SK-N-SH (cell line): ENCODE data around the gene UBE2S. TPM values are rescaled to one million over a fixed set of nuclear protein-coding genes. Genes with fewer than 3 reads are reported as not detected.
A peak's percentile ranks its signal among the peaks of the same experiment; 100 is the strongest.

Experiments
- CTCF ChIA-PET: fragments of 300-600, 350-600 bp; formaldehyde crosslinking; extraction: SDS; loops from one replicate; lab custom pipeline; 2021; lab: Yijun Ruan, JAX
- POLR2A ChIA-PET: fragments of 350-600 bp; sonication (Branson Sonifier 250); formaldehyde crosslinking; extraction: SDS; loops from one replicate; lab custom pipeline; 2020; ENCODE audit warnings: antibody characterized with exemption, inconsistent platforms; lab: Yijun Ruan, JAX
- DNase-seq: peaks from one replicate; pipeline ENCODE4 v3.0.0; 2012
- H2AFZ ChIP-seq: fragments of 200-600 bp; sonication (generic); 2 replicates; pipeline ENCODE4 v1.8.1; 2016; ENCODE audit warnings: antibody characterized with exemption, mild to moderate bottlenecking, low read depth
- H3F3A ChIP-seq: fragments of 200-600 bp; sonication (generic); replicated peaks from 2 replicates; pipeline ENCODE3; 2016; ENCODE audit warnings: antibody characterized with exemption, mild to moderate bottlenecking; ENCODE audit not compliant: insufficient read depth
- H3K27ac ChIP-seq, 2 experiments: fragments of 200-500 bp in 1 of 2; fragments of 200-600 bp in 1 of 2; sonication (Bioruptor generic) in 1 of 2; sonication (generic), shearing (Covaris generic) in 1 of 2; 2 replicates each; pipeline versions ENCODE4 v1.5.1 to v1.6.1; 2014 to 2016; ENCODE audit warnings: low read depth in 2 of 2, inconsistent platforms in 1 of 2, low read length in 1 of 2, mild to moderate bottlenecking in 1 of 2, mixed read lengths in 1 of 2
- H3K27me3 ChIP-seq: fragments of 200-600 bp; sonication (generic), shearing (Covaris generic); 2 replicates; pipeline ENCODE4 v1.6.1; 2016; ENCODE audit warnings: mixed run types; ENCODE audit not compliant: insufficient read depth
- H3K36me3 ChIP-seq, 2 experiments: fragments of 200-500 bp in 1 of 2; fragments of 200-600 bp in 1 of 2; sonication (Bioruptor generic) in 1 of 2; sonication (generic) in 1 of 2; replicated peaks in 1 of 2; 2 replicates each; pipeline versions ENCODE3 to v1.5.1; 2014 to 2016; ENCODE audit warnings: low read length in 1 of 2, mild to moderate bottlenecking in 1 of 2; ENCODE audit not compliant: insufficient read depth in 2 of 2, control insufficient read depth in 1 of 2
- H3K4me1 ChIP-seq, 2 experiments: fragments of 200-500 bp in 1 of 2; fragments of 200-600 bp in 1 of 2; sonication (Bioruptor generic) in 1 of 2; sonication (generic), shearing (Covaris generic) in 1 of 2; 2 replicates each; pipeline versions ENCODE4 v1.5.1 to v1.6.1; 2014 to 2016; ENCODE audit warnings: low read depth in 1 of 2, low read length in 1 of 2, mixed run types in 1 of 2; ENCODE audit not compliant: insufficient read depth in 2 of 2, control insufficient read depth in 1 of 2
- H3K4me2 ChIP-seq: fragments of 200-600 bp; sonication (generic), shearing (Covaris generic); 2 replicates; pipeline ENCODE4 v1.6.1; 2017; ENCODE audit warnings: mixed run types
- H3K4me3 ChIP-seq, 2 experiments: fragments of 200-500 bp in 1 of 2; fragments of 200-600 bp in 1 of 2; sonication (Bioruptor generic) in 1 of 2; sonication (generic), shearing (Covaris generic) in 1 of 2; 2 replicates each; pipeline versions ENCODE4 v1.5.1 to v1.8.1; 2014 to 2016; ENCODE audit warnings: low read depth in 2 of 2, inconsistent platforms in 1 of 2, low read length in 1 of 2, mild to moderate bottlenecking in 1 of 2, mixed read lengths in 1 of 2, moderate library complexity in 1 of 2
- H3K79me2 ChIP-seq: fragments of 200-600 bp; sonication (generic); 2 replicates; pipeline ENCODE4 v1.8.1; 2017; ENCODE audit warnings: mild to moderate bottlenecking; ENCODE audit not compliant: insufficient read depth
- H3K9ac ChIP-seq: fragments of 200-600 bp; sonication (generic); 2 replicates; pipeline ENCODE4 v1.6.1; 2017; ENCODE audit warnings: mixed run types
- H3K9me2 ChIP-seq: fragments of 200-600 bp; sonication (generic); 2 replicates; pipeline ENCODE4 v1.6.1; 2017; ENCODE audit warnings: mixed run types
- H3K9me3 ChIP-seq: fragments of 200-600 bp; sonication (generic); 2 replicates; pipeline ENCODE4 v1.6.1; 2017; ENCODE audit warnings: mixed run types, mild to moderate bottlenecking, moderate library complexity
- H4K20me1 ChIP-seq: fragments of 200-600 bp; sonication (generic); 2 replicates; pipeline ENCODE4 v1.6.1; 2017; ENCODE audit warnings: mild to moderate bottlenecking, mixed run types; ENCODE audit not compliant: insufficient read depth
- CHD2 ChIP-seq: fragments of 150-350 bp; IDR thresholded peaks from 2 replicates; pipeline ENCODE4 v1.6.1; 2018; ENCODE audit warnings: low read length; ENCODE audit not compliant: partially characterized antibody
- ELF1 ChIP-seq: IDR thresholded peaks from 2 replicates; pipeline ENCODE4 v1.4.0; 2012
- FOSL2 ChIP-seq: IDR thresholded peaks from 2 replicates; pipeline ENCODE4 v1.4.0; 2012; ENCODE audit warnings: low read depth, mild to moderate bottlenecking, moderate library complexity, borderline replicate concordance
- GATA2 ChIP-seq: sonication (generic); formaldehyde crosslinking; IDR thresholded peaks from 2 replicates; pipeline ENCODE4 v1.5.0; 2020; ENCODE audit warnings: mild to moderate bottlenecking, missing genetic modification reagents
- IRF3 ChIP-seq: fragments of 150-350 bp; IDR thresholded peaks from 2 replicates; pipeline ENCODE4 v1.6.1; 2016; ENCODE audit warnings: mild to moderate bottlenecking, low read depth, low read length
- JUND ChIP-seq: IDR thresholded peaks from 2 replicates; pipeline ENCODE4 v1.4.0; 2012
- MAX ChIP-seq: IDR thresholded peaks from 2 replicates; pipeline ENCODE4 v1.4.0; 2012; ENCODE audit warnings: low read depth
- MXI1 ChIP-seq: IDR thresholded peaks from 2 replicates; pipeline ENCODE4 v1.6.1; 2012; ENCODE audit warnings: mild to moderate bottlenecking, low read depth, low read length, improper control_type of control experiment
- RAD21 ChIP-seq: IDR thresholded peaks from 2 replicates; pipeline ENCODE4 v1.6.1; 2012; ENCODE audit warnings: mild to moderate bottlenecking, low read length
- SIN3A ChIP-seq: IDR thresholded peaks from 2 replicates; pipeline ENCODE4 v1.6.1; 2012; ENCODE audit warnings: low read depth, mild to moderate bottlenecking, low read length, moderate library complexity, borderline replicate concordance
- SMC3 ChIP-seq: IDR thresholded peaks from 2 replicates; pipeline ENCODE4 v1.6.1; 2012; ENCODE audit warnings: low read depth, low read length, improper control_type of control experiment
- TEAD4 ChIP-seq: IDR thresholded peaks from 2 replicates; pipeline ENCODE4 v1.4.0; 2012; ENCODE audit warnings: mild to moderate bottlenecking, borderline replicate concordance; ENCODE audit not compliant: insufficient read depth
- USF1 ChIP-seq: IDR thresholded peaks from 2 replicates; pipeline ENCODE4 v1.4.0; 2012; ENCODE audit warnings: low read depth, borderline replicate concordance
- USF2 ChIP-seq: fragments of 150-350 bp; IDR thresholded peaks from 2 replicates; pipeline ENCODE4 v1.6.1; 2017; ENCODE audit warnings: antibody characterized with exemption, low read length, low read depth, borderline replicate concordance
- YY1 ChIP-seq: IDR thresholded peaks from 2 replicates; pipeline ENCODE4 v1.4.0; 2012; ENCODE audit warnings: low read depth, mild to moderate bottlenecking
- ZBTB33 ChIP-seq: IDR thresholded peaks from 2 replicates; pipeline ENCODE4 v1.4.0; 2012; ENCODE audit warnings: low read depth, borderline replicate concordance
- WGBS: methylation state at CpG from one replicate; pipeline ENCODE4 v1.1.6; 2017; ENCODE audit warnings: low lambda C conversion rate; 5-methylcytosine and 5-hydroxymethylcytosine counted together
- polyA plus RNA-seq, 3 experiments: library from polyadenylated mRNA; depleted of rRNA; stranded (reverse); fragments of >200 nt; gene quantifications; 2 replicates each; pipeline ENCODE4 v1.2.3, GENCODE V29; 2012

The UBE2S gene
- polyA plus RNA-seq, 1 of the 3 experiments (the other 2 are of a cell fraction), result 133 TPM

- TF ChIP-seq SMC3, result no peak
- TF ChIP-seq FOSL2, result no peak
- peak; percentile 37; the same call in 1 of the 2 replicates for TF ChIP-seq MXI1
- no peak for TF ChIP-seq MAX
Measured at GRCh38 chr19:55452749-55453346, 45.3 kb upstream of the UBE2S start (continued).

- 12% methylated on average over 38 of the region's 57 CpGs for WGBS
- H3K36me3 ChIP-seq, result no peaks in the 10 kb centered on the region
- peak overlapping the region; percentile 32 to 36; a peak in 2 of 4 replicates for H3K4me3 ChIP-seq
- no peaks in the 10 kb centered on the region for H3K9me2 ChIP-seq
- no peaks in the 10 kb centered on the region for H3K9me3 ChIP-seq
- POLR2A ChIA-PET, result interaction anchor here (1.1 kb wide), 1 partner anchor 10 kb away, joined by 5 read pairs; the partner anchor contains the start of gene ISOC2
- peak; percentile 61 for DNase-seq
- TF ChIP-seq YY1 (no peak), TEAD4 (no peak), IRF3 (no peak), JUND (no peak), SIN3A (no peak), USF2 (no peak), MXI1 (no peak), ELF1 (no peak), SMC3 (no peak), CHD2 (no peak), GATA2 (CRISPR knock-in tag) (no peak), ZBTB33 (no peak), RAD21 (no peak), USF1 (no peak)
- H3F3A ChIP-seq, result peaks cover 15% of the 10 kb centered on the region
- peaks cover 0 to 14% of the 10 kb centered on the region in 2 experiments; a peak in 2 of 4 replicates for H3K4me1 ChIP-seq
- peak overlapping the region; percentile 68; the same call in 1 of the 2 replicates for H3K4me2 ChIP-seq
- H3K27ac ChIP-seq, result no peak overlapping the region
- H3K9ac ChIP-seq, result no peak overlapping the region
- H3K79me2 ChIP-seq, result no peaks in the 10 kb centered on the region
- CTCF ChIA-PET, result interaction anchor here (0.6 to 4.0 kb wide), 9 partner anchors 11 to 311 kb away, joined by 3 to 26 read pairs (median 5); no protein-coding TSS in a partner anchor
- H2AFZ ChIP-seq, result no peak overlapping the region
- H4K20me1 ChIP-seq, result peaks cover 17% of the 10 kb centered on the region
- H3K27me3 ChIP-seq, result peaks cover 16% of the 10 kb centered on the region
Measured at GRCh38 chr19:55451965-55452748, 44.6 kb upstream of the UBE2S start.
